Mesenchymal stem cell (in vitro differentiated cells and primary cell): ENCODE results near the gene PRSS33.

ENCODE experiments used
- DNase-seq: peaks from one replicate; pipeline ENCODE4 v3.0.0-alpha.2; 2013
- H2AFZ ChIP-seq: one replicate; pipeline ENCODE4 v1.6.1; 2013; ENCODE audit warnings: low read depth, mild to moderate bottlenecking, control low read depth, inconsistent platforms, low read length, moderate library complexity
- H2AK5ac ChIP-seq: 2 replicates; pipeline ENCODE4 v1.6.1; 2013; ENCODE audit warnings: low read length, moderate library complexity, mild to moderate bottlenecking, inconsistent platforms; ENCODE audit not compliant: severe bottlenecking
- H2BK120ac ChIP-seq: one replicate; pipeline ENCODE4 v1.6.1; 2013; ENCODE audit warnings: low read depth, mild to moderate bottlenecking, inconsistent platforms, low read length, moderate library complexity
- H2BK12ac ChIP-seq, 2 experiments: one replicate each; pipeline ENCODE4 v1.6.1; 2013; ENCODE audit warnings: inconsistent platforms in 2 of 2, low read length in 2 of 2, mild to moderate bottlenecking in 2 of 2, moderate library complexity in 2 of 2, control low read depth in 1 of 2
- H2BK15ac ChIP-seq: one replicate; pipeline ENCODE4 v1.6.1; 2013; ENCODE audit warnings: mild to moderate bottlenecking, low read depth, inconsistent platforms; ENCODE audit not compliant: poor library complexity, severe bottlenecking
- H2BK5ac ChIP-seq: 2 replicates; pipeline ENCODE4 v1.6.1; 2013; ENCODE audit warnings: low read depth, mild to moderate bottlenecking, low read length, control low read depth, inconsistent platforms; ENCODE audit not compliant: poor library complexity, severe bottlenecking
- H3K14ac ChIP-seq, 2 experiments: one replicate each; pipeline ENCODE4 v1.6.1; 2013; ENCODE audit warnings: inconsistent platforms in 2 of 2, low read length in 2 of 2, control low read depth in 1 of 2, mild to moderate bottlenecking in 1 of 2, moderate library complexity in 1 of 2
- H3K18ac ChIP-seq, 2 experiments: one replicate each; pipeline ENCODE4 v1.6.1; 2013; ENCODE audit warnings: inconsistent platforms in 2 of 2, low read length in 2 of 2, control low read depth in 1 of 2, low read depth in 1 of 2, mild to moderate bottlenecking in 1 of 2
- H3K23ac ChIP-seq, 2 experiments: one replicate each; pipeline ENCODE4 v1.6.1; 2013; ENCODE audit warnings: inconsistent platforms in 2 of 2, low read length in 2 of 2, mild to moderate bottlenecking in 2 of 2, moderate library complexity in 2 of 2, control low read depth in 1 of 2
- H3K27ac ChIP-seq: 2 replicates; pipeline ENCODE4 v1.5.1; 2013; ENCODE audit warnings: mild to moderate bottlenecking, moderate library complexity, low read length, control low read depth, inconsistent platforms; ENCODE audit not compliant: poor library complexity, severe bottlenecking
- H3K27me3 ChIP-seq, 2 experiments: 2 replicates each; pipeline versions ENCODE4 v1.6.1 to v1.7.0; 2013; ENCODE audit warnings: low read length in 2 of 2, mild to moderate bottlenecking in 2 of 2, moderate library complexity in 2 of 2, control low read depth in 1 of 2, inconsistent platforms in 1 of 2; ENCODE audit not compliant: control insufficient read depth in 1 of 2, insufficient read depth in 1 of 2
- H3K36me3 ChIP-seq, 2 experiments: 2 replicates each; pipeline versions ENCODE4 v1.6.1 to v1.7.0; 2013; ENCODE audit warnings: low read length in 2 of 2, control low read depth in 1 of 2, inconsistent platforms in 1 of 2, low read depth in 1 of 2, mild to moderate bottlenecking in 1 of 2; ENCODE audit not compliant: insufficient read depth in 2 of 2, control insufficient read depth in 1 of 2
- H3K4ac ChIP-seq, 2 experiments: one replicate each; pipeline ENCODE4 v1.6.1; 2013; ENCODE audit warnings: inconsistent platforms in 2 of 2, low read length in 2 of 2, mild to moderate bottlenecking in 2 of 2, moderate library complexity in 2 of 2, control low read depth in 1 of 2, low read depth in 1 of 2
- H3K4me1 ChIP-seq: 2 replicates; pipeline ENCODE4 v1.6.1; 2013; ENCODE audit warnings: low read depth, low read length, control low read depth; ENCODE audit not compliant: control insufficient read depth, insufficient read depth
- H3K4me2 ChIP-seq: 2 replicates; pipeline ENCODE4 v1.6.1; 2013; ENCODE audit warnings: low read length, mild to moderate bottlenecking, inconsistent platforms; ENCODE audit not compliant: poor library complexity, severe bottlenecking
- H3K4me3 ChIP-seq, 2 experiments: 2 replicates each; pipeline versions ENCODE4 v1.5.1 to v1.7.0; 2013; ENCODE audit warnings: low read length in 2 of 2, mild to moderate bottlenecking in 2 of 2, control low read depth in 1 of 2, low read depth in 1 of 2; ENCODE audit not compliant: insufficient read depth in 1 of 2
- H3K79me1 ChIP-seq: replicated peaks from 2 replicates; pipeline ENCODE4 v1.6.1; 2013; ENCODE audit warnings: mild to moderate bottlenecking, control low read depth, low read length, inconsistent platforms; ENCODE audit not compliant: poor library complexity, severe bottlenecking
- H3K9ac ChIP-seq: 2 replicates; pipeline ENCODE4 v1.7.0; 2013; ENCODE audit warnings: mild to moderate bottlenecking, low read length, moderate library complexity
- H3K9me3 ChIP-seq: 2 replicates; pipeline ENCODE4 v1.7.0; 2013; ENCODE audit warnings: mild to moderate bottlenecking, low read length; ENCODE audit not compliant: control insufficient read depth
- H4K8ac ChIP-seq: one replicate; pipeline ENCODE4 v1.6.1; 2013; ENCODE audit warnings: inconsistent platforms, mild to moderate bottlenecking, low read length, moderate library complexity
- H4K91ac ChIP-seq: one replicate; pipeline ENCODE4 v1.6.1; 2013; ENCODE audit warnings: mild to moderate bottlenecking, low read length, inconsistent platforms
- WGBS: methylation state at CpG from one replicate; pipeline ENCODE4 v1.1.7; 2013; ENCODE audit warnings: mixed read lengths; 5-methylcytosine and 5-hydroxymethylcytosine counted together

Gene PRSS33

GRCh38 chr16:2827374-2827791, 40.0 kb upstream of the PRSS33 start:
- Histone ChIP-seq H2AK5ac (no peak overlapping the region), H3K27me3 (peaks cover 8 to 86% of the 10 kb centered on the region in 2 experiments), H3K36me3 (no peaks in the 10 kb centered on the region), H2BK120ac (no peak overlapping the region), H2BK5ac (no peak overlapping the region), H3K4me1 (no peaks in the 10 kb centered on the region), H3K23ac (no peak overlapping the region), H3K9ac (no peak overlapping the region), H3K27ac (no peak overlapping the region), H3K4me3 (no peak overlapping the region), H3K14ac (no peak overlapping the region), H2BK12ac (no peak overlapping the region), H3K4ac (no peak overlapping the region), H3K9me3 (no peaks in the 10 kb centered on the region), H4K8ac (no peak overlapping the region), H2AFZ (no peak overlapping the region), H3K18ac (no peak overlapping the region), H4K91ac (no peak overlapping the region), H2BK15ac (no peak overlapping the region), H3K4me2 (no peak overlapping the region), H3K79me1 (no peaks in the 10 kb centered on the region)
- DNase-seq = no peak
- WGBS = 84% methylated on average over 15 of the region's 15 CpGs

DNA sequence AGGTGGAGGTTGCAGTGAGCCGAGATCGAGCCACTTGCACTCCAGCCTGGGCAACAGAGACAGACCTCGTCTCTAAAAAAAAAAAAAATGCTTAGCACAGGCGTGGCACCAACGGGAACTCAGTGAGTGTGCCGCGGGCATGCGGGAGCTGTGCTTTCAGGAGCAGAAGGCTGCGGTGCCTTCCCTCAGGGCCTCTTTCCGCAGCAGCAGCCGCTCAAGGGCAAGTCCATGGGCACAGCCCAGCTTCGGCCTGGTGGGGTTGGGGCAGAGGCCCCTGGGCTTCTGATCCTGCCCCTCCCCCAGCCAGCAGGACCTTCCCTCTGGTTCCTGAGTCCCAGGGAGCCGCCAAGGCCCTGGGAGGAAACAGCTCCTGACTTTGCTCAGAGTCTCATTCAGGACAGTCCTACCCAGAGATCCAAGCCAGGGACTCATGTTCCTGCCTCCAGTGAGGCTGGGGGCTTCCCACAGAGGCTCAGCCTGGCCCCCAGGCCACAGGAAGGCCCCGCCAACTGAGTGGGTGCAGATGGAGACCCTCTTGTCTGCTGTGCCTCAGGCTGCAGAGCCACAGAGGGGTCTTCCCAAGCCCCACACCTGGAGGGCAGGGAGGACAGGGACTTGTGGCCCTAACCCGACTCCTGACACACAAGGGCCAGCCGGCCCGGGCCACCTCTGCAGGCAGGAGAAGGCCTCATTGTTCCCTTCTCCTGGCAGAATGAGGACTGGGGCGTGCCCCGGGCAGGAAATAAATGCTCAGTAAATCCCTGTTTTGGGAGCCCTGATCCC, 39.4 kb upstream of the PRSS33 start:
- H3K9ac ChIP-seq = no peak overlapping the region
- H2AFZ ChIP-seq = no peak overlapping the region
- no peaks in the 10 kb centered on the region for H3K36me3 ChIP-seq
- H3K4me3 ChIP-seq = no peak overlapping the region
- H3K4ac ChIP-seq = no peak overlapping the region
- no peaks in the 10 kb centered on the region for H3K79me1 ChIP-seq
- H3K14ac ChIP-seq = no peak overlapping the region
- no peak overlapping the region for H2AK5ac ChIP-seq
- no peak overlapping the region for H3K4me2 ChIP-seq
- DNase-seq = no peak
- no peak overlapping the region for H2BK120ac ChIP-seq
- no peak overlapping the region for H3K27ac ChIP-seq
- H2BK12ac ChIP-seq = no peak overlapping the region
- no peak overlapping the region for H3K23ac ChIP-seq
- 75% methylated on average over 19 of the region's 19 CpGs for WGBS
- H2BK5ac ChIP-seq = no peak overlapping the region
- no peak overlapping the region for H3K18ac ChIP-seq
- H3K27me3 ChIP-seq = peaks cover 11 to 86% of the 10 kb centered on the region in 2 experiments
- H4K91ac ChIP-seq = no peak overlapping the region
- no peak overlapping the region for H4K8ac ChIP-seq
- no peaks in the 10 kb centered on the region for H3K4me1 ChIP-seq
- no peak overlapping the region for H2BK15ac ChIP-seq
- no peaks in the 10 kb centered on the region for H3K9me3 ChIP-seq

DNA sequence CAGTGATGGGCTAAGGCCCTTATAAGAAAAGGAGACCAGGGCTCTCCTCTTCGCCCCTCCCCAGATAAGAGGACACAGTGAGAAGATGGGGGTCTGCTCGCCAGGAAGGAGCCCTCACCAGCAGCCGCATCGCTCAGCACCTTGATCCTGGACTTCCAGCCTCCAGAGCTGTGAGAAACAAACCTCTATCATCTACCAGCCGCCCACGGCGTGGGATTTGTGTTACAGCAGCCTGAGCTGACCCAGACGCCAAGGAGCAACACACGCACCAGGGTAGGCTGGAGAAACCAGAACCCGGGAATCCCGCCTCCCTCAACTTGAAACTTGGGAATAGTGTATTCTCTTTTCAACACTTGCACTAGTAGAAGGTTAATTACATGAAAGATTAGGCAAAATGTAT, 38.5 kb upstream of the PRSS33 start:
- Histone ChIP-seq H3K27me3 (peaks cover 13 to 87% of the 10 kb centered on the region in 2 experiments), H3K23ac (no peak overlapping the region), H4K8ac (no peak overlapping the region), H2BK120ac (no peak overlapping the region), H2AFZ (no peak overlapping the region), H3K9ac (no peak overlapping the region), H3K4me2 (no peak overlapping the region), H3K4me1 (no peaks in the 10 kb centered on the region), H3K36me3 (no peaks in the 10 kb centered on the region), H3K18ac (no peak overlapping the region), H2BK15ac (no peak overlapping the region), H3K14ac (no peak overlapping the region), H3K4me3 (no peak overlapping the region), H2BK5ac (no peak overlapping the region), H2BK12ac (no peak overlapping the region), H3K9me3 (no peaks in the 10 kb centered on the region), H4K91ac (no peak overlapping the region), H2AK5ac (no peak overlapping the region), H3K27ac (no peak overlapping the region), H3K4ac (no peak overlapping the region), H3K79me1 (no peaks in the 10 kb centered on the region)
- 92% methylated on average over 10 of the region's 11 CpGs for WGBS
- no peak for DNase-seq

- no peak overlapping the region for H3K27ac ChIP-seq
- no peak overlapping the region for H4K91ac ChIP-seq
- no peak overlapping the region for H2AFZ ChIP-seq
- WGBS = 89% methylated on average over 25 of the region's 26 CpGs
- H3K18ac ChIP-seq = no peak overlapping the region
- H3K4me2 ChIP-seq = no peak overlapping the region
- H3K79me1 ChIP-seq = no peaks in the 10 kb centered on the region
- H3K9me3 ChIP-seq = no peaks in the 10 kb centered on the region
- no peak overlapping the region for H3K14ac ChIP-seq
- DNase-seq = no peak
- no peak overlapping the region for H4K8ac ChIP-seq
- H3K4me3 ChIP-seq = no peak overlapping the region
- H3K23ac ChIP-seq = no peak overlapping the region
- H3K9ac ChIP-seq = no peak overlapping the region
- no peak overlapping the region for H2AK5ac ChIP-seq
- no peaks in the 10 kb centered on the region for H3K36me3 ChIP-seq
- H2BK120ac ChIP-seq = no peak overlapping the region
- H2BK5ac ChIP-seq = no peak overlapping the region
- H3K4ac ChIP-seq = no peak overlapping the region
- H2BK15ac ChIP-seq = no peak overlapping the region
- H3K4me1 ChIP-seq = no peaks in the 10 kb centered on the region
- H2BK12ac ChIP-seq = no peak overlapping the region
- H3K27me3 ChIP-seq = peaks cover 15 to 87% of the 10 kb centered on the region in 2 experiments
Measured at GRCh38 chr16:2825049-2825742, 37.8 kb upstream of the PRSS33 start.
